ENCODE measurements around the gene KLHL14.

The KLHL14 gene

GRCh38 chr18:32779010-32779409, 6.2 kb upstream of the KLHL14 start:
- no peak for DNase-seq (ENCODE audit: low read depth, low spot score)
- CTCF ChIA-PET = no interaction called here
- POLR2A ChIA-PET = no interaction called here
- TF ChIP-seq CTCF (IDR thresholded peaks at IDR 0.05; ENCODE audit: insufficient read depth, low read length, missing control alignments) = no peak
- H3K4me3 ChIP-seq (ENCODE audit: low read depth, low read length) = no peak overlapping the region

- ChIA-PET POLR2A (no interaction called here), CTCF (no interaction called here)
- TF ChIP-seq CTCF (IDR thresholded peaks at IDR 0.05; ENCODE audit: insufficient read depth, low read length, missing control alignments) = no peak
- H3K4me3 ChIP-seq (ENCODE audit: low read depth, low read length) = no peak overlapping the region
- DNase-seq (ENCODE audit: low read depth, low spot score) = no peak
These were observed 4.2 kb upstream of the KLHL14 start for GRCh38 chr18:32777049-32777448.

- DNase-seq (ENCODE audit: low read depth, low spot score) = no peak
- ChIA-PET CTCF (no interaction called here), POLR2A (no interaction called here)
- no peak for TF ChIP-seq CTCF (IDR thresholded peaks at IDR 0.05; ENCODE audit: insufficient read depth, low read length, missing control alignments)
- H3K4me3 ChIP-seq (ENCODE audit: low read depth, low read length) = no peak overlapping the region
These were observed 3.7 kb upstream of the KLHL14 start for GRCh38 chr18:32776561-32776960.

- ChIA-PET POLR2A (no interaction called here), CTCF (no interaction called here)
- H3K4me3 ChIP-seq (ENCODE audit: low read depth, low read length) = no peak overlapping the region
- no peak for DNase-seq (ENCODE audit: low read depth, low spot score)
- no peak for TF ChIP-seq CTCF (IDR thresholded peaks at IDR 0.05; ENCODE audit: insufficient read depth, low read length, missing control alignments)
These were observed 2.8 kb upstream of the KLHL14 start for GRCh38 chr18:32775628-32776027.

- no peak overlapping the region for H3K4me3 ChIP-seq (ENCODE audit: low read depth, low read length)
- ChIA-PET POLR2A (no interaction called here), CTCF (no interaction called here)
- no peak for DNase-seq (ENCODE audit: low read depth, low spot score)
- no peak for TF ChIP-seq CTCF (IDR thresholded peaks at IDR 0.05; ENCODE audit: insufficient read depth, low read length, missing control alignments)
These were observed 524 bp upstream of the KLHL14 start for GRCh38 chr18:32773382-32773712.

- DNase-seq (ENCODE audit: low read depth, low spot score) = no peak
- no peak for TF ChIP-seq CTCF (IDR thresholded peaks at IDR 0.05; ENCODE audit: insufficient read depth, low read length, missing control alignments)
- H3K4me3 ChIP-seq (ENCODE audit: low read depth, low read length) = no peak overlapping the region
- POLR2A ChIA-PET = no interaction called here
- CTCF ChIA-PET = no interaction called here
These were observed 797 bp downstream of the KLHL14 start for GRCh38 chr18:32771871-32772580.
